Left lung (tissue), 10 donors: ENCODE measurements around the gene COG2. TPM values are rescaled to one million over a fixed set of nuclear protein-coding genes. Genes with fewer than 3 reads are reported as not detected.
A peak's percentile ranks its signal among the peaks of the same experiment; 100 is the strongest.

ENCODE experiments used
- ATAC-seq: fragments of 200-7000 bp; cut with Tn5 transposase; one replicate; pipeline ENCODE4 v1.9.1; 2020; ENCODE audit warnings: moderate library complexity
- DNase-seq, 4 donors: peaks; one replicate each; pipeline ENCODE4 v3.0.0-alpha.2; 2013 to 2020
- H3K27ac ChIP-seq, 2 donors: fragments of 200-600 bp; sonication (generic) in 1 of 2; one replicate each; pipeline versions ENCODE4 v1.5.0 to v1.8.0; 2020 to 2021
- H3K27me3 ChIP-seq, 2 donors: fragments of 200-600 bp; sonication (generic) in 1 of 2; one replicate each; pipeline versions ENCODE4 v1.5.0 to v1.8.0; 2020 to 2021
- H3K36me3 ChIP-seq, 2 donors: fragments of 200-600 bp; sonication (generic) in 1 of 2; one replicate each; pipeline versions ENCODE4 v1.5.0 to v1.8.0; 2020 to 2021
- H3K4me1 ChIP-seq, 2 donors: fragments of 200-600 bp; one replicate each; pipeline ENCODE4 v1.8.0; 2021
- H3K4me3 ChIP-seq, 2 donors: fragments of 200-600 bp; sonication (generic) in 1 of 2; one replicate each; pipeline versions ENCODE4 v1.5.0 to v1.8.0; 2020 to 2021; ENCODE audit warnings: mild to moderate bottlenecking in 1 of 2
- H3K9me3 ChIP-seq, 2 donors: fragments of 200-600 bp; sonication (generic) in 1 of 2; one replicate each; pipeline versions ENCODE4 v1.5.0 to v1.8.0; 2020 to 2021
- CTCF ChIP-seq, 2 donors: fragments of 200-600 bp; sonication (generic) in 1 of 2; IDR thresholded peaks; one replicate each; pipeline versions ENCODE4 v1.5.0 to v1.8.0; 2021; ENCODE audit warnings: antibody characterized with exemption in 2 of 2
- intact Hi-C, 2 donors: fragments of 100-400 bp; cut with DNase I; formaldehyde crosslinking; loops; one replicate each; pipeline versions ENCODE4 v1.11.2 to v1.14.2; 2022
- polyA plus RNA-seq, 6 donors: library from polyadenylated mRNA; unstranded; fragments of 120-200 nt; gene quantifications; one replicate each; pipeline ENCODE4 v1.2.1, GENCODE V29; 2013; ENCODE audit not compliant: insufficient read length in 6 of 6
- total RNA-seq, 2 donors: library from RNA; stranded (reverse); fragmentation: NEBNext Ultra II Directional; extraction: Animal tissue kit (Norgen Biotek cat#: 25700); gene quantifications; one replicate each; pipeline ENCODE4 v1.2.1, GENCODE V29; 2021
- donor health status: DM: no; HTN: yes; CAD: no.
- donor health status: DM: no; HTN: no; CAD: no.

The COG2 gene
- total and polyA plus RNA-seq, 8 donors, result 26.1 to 33.4 (median 27.2) TPM

- no peak for DNase-seq
Observed at GRCh38 chr1:230730977-230731376, 88.7 kb downstream of the COG2 start.

GRCh38 chr1:230735447-230735846 lies 93.2 kb downstream of the COG2 start:
- no peak for TF ChIP-seq CTCF (IDR thresholded peaks at IDR 0.05)
- H3K36me3 ChIP-seq, result no peaks in the 10 kb centered on the region
- intact Hi-C loops, result no loop called here
- no peaks in the 10 kb centered on the region for H3K4me1 ChIP-seq
- H3K27ac ChIP-seq, result no peak overlapping the region
- ATAC-seq (peak; percentile 94), DNase-seq (peak in 1 of 4 donors; percentile 44)
- H3K4me3 ChIP-seq, result no peak overlapping the region
- H3K27me3 ChIP-seq, result no peaks in the 10 kb centered on the region
- no peaks in the 10 kb centered on the region for H3K9me3 ChIP-seq

More at GRCh38 chr1:230730977-230731376, 88.7 kb downstream of the COG2 start:
- Histone ChIP-seq H3K27ac (no peak overlapping the region), H3K4me1 (no peaks in the 10 kb centered on the region), H3K9me3 (no peaks in the 10 kb centered on the region), H3K36me3 (no peaks in the 10 kb centered on the region), H3K4me3 (no peak overlapping the region), H3K27me3 (no peaks in the 10 kb centered on the region)
- no peak for ATAC-seq
- intact Hi-C loops, result no loop called here
- no peak for TF ChIP-seq CTCF (IDR thresholded peaks at IDR 0.05)

GRCh38 chr1:230737622-230738262 lies 95.5 kb downstream of the COG2 start:
- Histone ChIP-seq H3K27ac (no peak overlapping the region), H3K36me3 (no peaks in the 10 kb centered on the region), H3K27me3 (no peaks in the 10 kb centered on the region), H3K4me1 (no peaks in the 10 kb centered on the region), H3K4me3 (no peak overlapping the region), H3K9me3 (no peaks in the 10 kb centered on the region)
- ATAC-seq, result no peak
- no peak for TF ChIP-seq CTCF (IDR thresholded peaks at IDR 0.05)
- intact Hi-C loops, result no loop called here
- DNase-seq, result no peak

GRCh38 chr1:230739564-230740290 lies 97.4 kb downstream of the COG2 start:
- Histone ChIP-seq H3K36me3 (no peaks in the 10 kb centered on the region), H3K27me3 (no peaks in the 10 kb centered on the region), H3K27ac (no peak overlapping the region), H3K4me3 (no peak overlapping the region), H3K4me1 (no peaks in the 10 kb centered on the region), H3K9me3 (no peaks in the 10 kb centered on the region)
- no peak for ATAC-seq
- no peak for DNase-seq
- no peak for TF ChIP-seq CTCF (IDR thresholded peaks at IDR 0.05)
- intact Hi-C loops, result no loop called here

Other genes starting within 250 kb of the COG2 start
- gene PGBD5, start 216.1 kb upstream of the COG2 start, total RNA-seq, result 10 to 100 TPM in 1 of 2 donors, 1 to 10 TPM in 1; 2.3 to 10.1 TPM
- 1 to 10 TPM; 4.2 to 4.9 (median 4.8) TPM for gene PGBD5, start 216.1 kb upstream of the COG2 start, polyA plus RNA-seq
- gene AGT, start 71.6 kb downstream of the COG2 start, total RNA-seq, result 1 to 10 TPM; 2.8 to 2.9 TPM
- 1 to 10 TPM in 1 of 6 donors, under 1 TPM in 5; 0.28 to 1.2 (median 0.63) TPM for gene AGT, start 71.6 kb downstream of the COG2 start, polyA plus RNA-seq
- gene CAPN9, start 104.9 kb downstream of the COG2 start, total RNA-seq, result 1 to 10 TPM; 3.2 to 5.0 TPM
- 1 to 10 TPM in 4 of 6 donors, under 1 TPM in 2; 0.84 to 2.8 (median 1.3) TPM for gene CAPN9, start 104.9 kb downstream of the COG2 start, polyA plus RNA-seq
- 100 to 1,000 TPM in 1 of 2 donors, 10 to 100 TPM in 1; 36.2 to 116 TPM for gene C1orf198, start 226.0 kb downstream of the COG2 start, total RNA-seq
- gene C1orf198, start 226.0 kb downstream of the COG2 start, polyA plus RNA-seq, result 10 to 100 TPM; 67.7 to 98.1 (median 78.3) TPM